ENCODE results near the gene PEX5.

- TF ChIP-seq CTCF (IDR thresholded peaks at IDR 0.05), result no peak
- TF ChIP-seq POLR2A (IDR thresholded peaks at IDR 0.05), result no peak
- TF ChIP-seq POLR2AphosphoS5 (IDR thresholded peaks at IDR 0.05), result no peak
Observed at GRCh38 chr12:7229741-7230140, 40.3 kb downstream of the PEX5 start.
